ENCODE results near the gene VAPA. TPM values are rescaled to one million over a fixed set of nuclear protein-coding genes. Genes with fewer than 3 reads are reported as not detected.
"Not testable (repeated sequence)": the region's sequence is repeated elsewhere in the genome, so short reads cannot be mapped to it uniquely, and the experiment has no call there.

Gene VAPA
- total and polyA plus RNA-seq, 2 donors (not counting 3 experiments of a cell fraction or from before 2014, with no cell fraction given) = 105 to 163 TPM

- dilution Hi-C loops (cut with MboI; ENCODE audit: extremely low pct_ligation_motif_present, low sequenced_read_pairs) = no loop called here
Measured at GRCh38 chr18:9901377-9901776, 12.4 kb upstream of the VAPA start.

GRCh38 chr18:9902264-9902663 lies 11.6 kb upstream of the VAPA start:
- H3K27ac ChIP-seq (ENCODE audit: insufficient read depth, low read depth, low read length); H3K27me3 ChIP-seq (ENCODE audit: control insufficient read depth in 2 of 2, insufficient read depth in 2 of 2, low read length in 2 of 2); dilution Hi-C loops (cut with MboI; ENCODE audit: extremely low pct_ligation_motif_present, low sequenced_read_pairs); H3K4me2 ChIP-seq (ENCODE audit: insufficient read depth, low read length); DNase-seq (ENCODE audit: low read depth, low spot score); FAIRE-seq; H3K79me2 ChIP-seq (ENCODE audit: control insufficient read depth, insufficient read depth, low read length); H3K36me3 ChIP-seq (ENCODE audit: control insufficient read depth in 2 of 2, extremely low read depth in 1 of 2, insufficient read depth in 2 of 2, low read length in 2 of 2); CTCF ChIA-PET; H3K4me3 ChIP-seq (replicated peaks in 1 of 3; ENCODE audit: insufficient read depth in 1 of 3, low read depth in 1 of 3, low read length in 3 of 3); BruUV-seq (replicated peaks); H3K4me1 ChIP-seq (ENCODE audit: control insufficient read depth, extremely low read depth, insufficient read depth, low read length); intact Hi-C loops (cut with micrococcal nuclease); H3K9me3 ChIP-seq (replicated peaks; ENCODE audit: control insufficient read depth, insufficient read depth, low read length); H2AFZ ChIP-seq (ENCODE audit: low read depth, low read length); H3K9me1 ChIP-seq (replicated peaks; ENCODE audit: control insufficient read depth, extremely low read depth, insufficient read depth, low read length); H3K9ac ChIP-seq (replicated peaks; ENCODE audit: extremely low read depth, insufficient read depth, low read length); H4K20me1 ChIP-seq (replicated peaks; ENCODE audit: control insufficient read depth, extremely low read depth, insufficient read depth, low read length): not testable (repeated sequence)
- POLR2A ChIA-PET = interaction anchor here (0.6 kb wide), 1 partner anchor 21 kb away, joined by 3 read pairs; no protein-coding TSS in a partner anchor

More at GRCh38 chr18:9901377-9901776, 12.4 kb upstream of the VAPA start:
- Histone ChIP-seq H3K4me2 (ENCODE audit: insufficient read depth, low read length) (no peak overlapping the region), H3K79me2 (ENCODE audit: control insufficient read depth, insufficient read depth, low read length) (no peaks in the 10 kb centered on the region), H3K4me3 (replicated peaks in 1 of 3; ENCODE audit: insufficient read depth in 1 of 3, low read depth in 1 of 3, low read length in 3 of 3) (no peak overlapping the region), H3K36me3 (ENCODE audit: control insufficient read depth in 2 of 2, extremely low read depth in 1 of 2, insufficient read depth in 2 of 2, low read length in 2 of 2) (no peaks in the 10 kb centered on the region), H3K27ac (ENCODE audit: insufficient read depth, low read depth, low read length) (no peak overlapping the region), H3K4me1 (ENCODE audit: control insufficient read depth, extremely low read depth, insufficient read depth, low read length) (peaks cover 5% of the 10 kb centered on the region), H3K27me3 (ENCODE audit: control insufficient read depth in 2 of 2, insufficient read depth in 2 of 2, low read length in 2 of 2) (no peaks in the 10 kb centered on the region), H2AFZ (ENCODE audit: low read depth, low read length) (no peak overlapping the region), H3K9me3 (replicated peaks; ENCODE audit: control insufficient read depth, insufficient read depth, low read length) (no peaks in the 10 kb centered on the region), H3K9ac (replicated peaks; ENCODE audit: extremely low read depth, insufficient read depth, low read length) (no peak overlapping the region), H4K20me1 (replicated peaks; ENCODE audit: control insufficient read depth, extremely low read depth, insufficient read depth, low read length) (no peaks in the 10 kb centered on the region), H3K9me1 (replicated peaks; ENCODE audit: control insufficient read depth, extremely low read depth, insufficient read depth, low read length) (no peaks in the 10 kb centered on the region)
- no peak for FAIRE-seq
- intact Hi-C loops (cut with micrococcal nuclease) = no loop called here
- no TSS peak for BruUV-seq (replicated peaks)
- CTCF ChIA-PET = no interaction called here
- POLR2A ChIA-PET = no interaction called here
- no peak for DNase-seq (ENCODE audit: low read depth, low spot score)
- TF ChIP-seq MAX (IDR thresholded peaks at IDR 0.05; ENCODE audit: insufficient read depth, insufficient read length) (no peak), CTCF (IDR thresholded peaks at IDR 0.05; ENCODE audit: extremely low read depth in 1 of 2, insufficient read depth in 1 of 2, low read depth in 1 of 2, low read length in 2 of 2) (no peak), POLR2AphosphoS5 (IDR thresholded peaks at IDR 0.05; ENCODE audit: insufficient read depth, low read depth, low read length) (no peak), POLR2A (IDR thresholded peaks at IDR 0.05; ENCODE audit: low read depth, low read length) (no peak), JUN (IDR thresholded peaks at IDR 0.05; ENCODE audit: borderline replicate concordance, insufficient read depth, insufficient read length, low read depth) (no peak), GATA2 (IDR thresholded peaks at IDR 0.05; ENCODE audit: insufficient read depth, insufficient read length, low read depth, low read length) (no peak), MYC (IDR thresholded peaks at IDR 0.05; ENCODE audit: low read depth, low read length) (no peak), EZH2 (IDR thresholded peaks at IDR 0.05; ENCODE audit: borderline replicate concordance, low read depth, low read length, severe bottlenecking) (no peak)
